SW 1271 (cell line): ENCODE measurements around the gene SNX25.
"Not testable (repeated sequence)": the region's sequence is repeated elsewhere in the genome, so short reads cannot be mapped to it uniquely, and the experiment has no call there.

Experiments used
- DNase-seq, 2 experiments: peaks; one replicate each; lab custom pipeline; 2025; lab: John Stamatoyannopoulos, UW

The SNX25 gene

GRCh38 chr4:185229021-185229818 lies 19.8 kb downstream of the SNX25 start:
- no peak for DNase-seq

- DNase-seq = no peak
Measured at GRCh38 chr4:185232370-185232769, 23.0 kb downstream of the SNX25 start.

- no peak for DNase-seq
Measured at GRCh38 chr4:185235119-185235842, 25.9 kb downstream of the SNX25 start.

- DNase-seq = no peak
Measured at GRCh38 chr4:185235843-185236503, 26.6 kb downstream of the SNX25 start.

- no peak for DNase-seq
Measured at GRCh38 chr4:185237175-185237574, 27.8 kb downstream of the SNX25 start.

- DNase-seq = no peak
Measured at GRCh38 chr4:185238215-185238681, 28.9 kb downstream of the SNX25 start.

GRCh38 chr4:185238750-185239149 lies 29.4 kb downstream of the SNX25 start:
- no peak for DNase-seq

GRCh38 chr4:185240486-185240885 lies 31.1 kb downstream of the SNX25 start:
- DNase-seq = not testable (repeated sequence)

GRCh38 chr4:185242749-185243533 lies 33.5 kb downstream of the SNX25 start:
- DNase-seq = no peak

GRCh38 chr4:185243879-185244278 lies 34.5 kb downstream of the SNX25 start:
- DNase-seq = no peak

- DNase-seq = no peak
Measured at GRCh38 chr4:185244763-185245162, 35.4 kb downstream of the SNX25 start.

- DNase-seq = no peak
Measured at GRCh38 chr4:185246453-185246852, 37.1 kb downstream of the SNX25 start.

- no peak for DNase-seq
Measured at GRCh38 chr4:185247151-185247550, 37.8 kb downstream of the SNX25 start.

- no peak for DNase-seq
Measured at GRCh38 chr4:185248393-185249039, 39.1 kb downstream of the SNX25 start.

- DNase-seq = no peak
Measured at GRCh38 chr4:185249105-185249504, 39.7 kb downstream of the SNX25 start.

GRCh38 chr4:185254434-185254833 lies 45.0 kb downstream of the SNX25 start:
- DNase-seq = no peak

- no peak for DNase-seq
Measured at GRCh38 chr4:185255868-185256267, 46.5 kb downstream of the SNX25 start.

- DNase-seq = no peak
Measured at GRCh38 chr4:185256446-185256845, 47.0 kb downstream of the SNX25 start.

GRCh38 chr4:185257086-185257485 lies 47.7 kb downstream of the SNX25 start:
- DNase-seq = no peak

- no peak for DNase-seq
Measured at GRCh38 chr4:185257694-185258093, 48.3 kb downstream of the SNX25 start.

GRCh38 chr4:185258741-185259140 lies 49.3 kb downstream of the SNX25 start:
- DNase-seq = peak in 1 of 2 experiments; percentile 19
